NCI-H345 treated with DMSO at 0.1 percent for 48 hours (cell line): ENCODE results near the gene VWA5A.
A peak's percentile ranks its signal among the peaks of the same experiment; 100 is the strongest.

ENCODE experiments used
- DNase-seq: peaks from one replicate; lab custom pipeline; 2025; ENCODE audit not compliant: unreplicated experiment; lab: John Stamatoyannopoulos, UW

The VWA5A gene

GRCh38 chr11:124114942-124115781 lies at the start of gene VWA5A:
Gene VWA5A (plus strand): TSS chr11:124115450. CDS start chr11:124117512, 2,062 bp downstream.
- no peak for DNase-seq

GRCh38 chr11:124068601-124069110 lies 46.6 kb upstream of the VWA5A start:
- DNase-seq: no peak

GRCh38 chr11:124069429-124070401 lies 45.5 kb upstream of the VWA5A start:
- DNase-seq: no peak

GRCh38 chr11:124070915-124071622 lies 44.2 kb upstream of the VWA5A start:
- DNase-seq: peak; percentile 44

GRCh38 chr11:124071623-124071948 lies 43.7 kb upstream of the VWA5A start:
- DNase-seq: no peak

- no peak for DNase-seq
Observed at GRCh38 chr11:124072147-124072546, 43.1 kb upstream of the VWA5A start.

GRCh38 chr11:124074554-124074953 lies 40.7 kb upstream of the VWA5A start:
- DNase-seq: no peak

GRCh38 chr11:124075492-124075840 lies 39.8 kb upstream of the VWA5A start:
- no peak for DNase-seq

GRCh38 chr11:124075841-124076651 lies 39.2 kb upstream of the VWA5A start:
- no peak for DNase-seq

- DNase-seq: no peak
Observed at GRCh38 chr11:124077266-124077665, 38.0 kb upstream of the VWA5A start.

- no peak for DNase-seq
Observed at GRCh38 chr11:124078591-124078990, 36.7 kb upstream of the VWA5A start.

- DNase-seq: no peak
Observed at GRCh38 chr11:124079631-124080326, 35.5 kb upstream of the VWA5A start.

- no peak for DNase-seq
Observed at GRCh38 chr11:124080327-124081001, 34.8 kb upstream of the VWA5A start.

GRCh38 chr11:124081483-124081882 lies 33.8 kb upstream of the VWA5A start:
- DNase-seq: no peak

- DNase-seq: no peak
Observed at GRCh38 chr11:124082371-124082770, 32.9 kb upstream of the VWA5A start.

GRCh38 chr11:124085583-124085982 lies 29.7 kb upstream of the VWA5A start:
- DNase-seq: no peak

GRCh38 chr11:124085997-124086846 lies 29.0 kb upstream of the VWA5A start:
- DNase-seq: no peak

- no peak for DNase-seq
Observed at GRCh38 chr11:124090996-124091395, 24.3 kb upstream of the VWA5A start.
